SH-SY5Y (cell line): ENCODE data around the gene LNPK.

Source experiments
- GATA2 ChIP-seq: IDR thresholded peaks from 2 replicates; pipeline ENCODE4 v1.6.1; 2011; ENCODE audit warnings: mild to moderate bottlenecking, low read depth, low read length
- GATA3 ChIP-seq: IDR thresholded peaks from 2 replicates; pipeline ENCODE4 v1.6.1; 2011; ENCODE audit warnings: low read depth, mild to moderate bottlenecking, low read length, moderate library complexity

The LNPK gene

GRCh38 chr2:175937216-175937615, 64.9 kb downstream of the LNPK start:
- TF ChIP-seq GATA2 (no peak), GATA3 (no peak)

GRCh38 chr2:175935289-175936181, 66.5 kb downstream of the LNPK start:
- TF ChIP-seq GATA2 = no peak
- TF ChIP-seq GATA3 = no peak

GRCh38 chr2:175932675-175933074, 69.4 kb downstream of the LNPK start:
- TF ChIP-seq GATA3 = no peak
- no peak for TF ChIP-seq GATA2

GRCh38 chr2:175931805-175932204, 70.3 kb downstream of the LNPK start:
- TF ChIP-seq GATA3 (no peak), GATA2 (no peak)

GRCh38 chr2:175930504-175930903, 71.6 kb downstream of the LNPK start:
- TF ChIP-seq GATA2 (no peak), GATA3 (no peak)

GRCh38 chr2:175929850-175930249, 72.2 kb downstream of the LNPK start:
- TF ChIP-seq GATA3 (no peak), GATA2 (no peak)

GRCh38 chr2:175926272-175926671, 75.8 kb downstream of the LNPK start:
- no peak for TF ChIP-seq GATA3
- no peak for TF ChIP-seq GATA2

GRCh38 chr2:175922160-175922559, 79.9 kb downstream of the LNPK start:
- no peak for TF ChIP-seq GATA2
- no peak for TF ChIP-seq GATA3

- TF ChIP-seq GATA2 (no peak), GATA3 (no peak)
Observed at GRCh38 chr2:175918935-175919334, 83.1 kb downstream of the LNPK start.

GRCh38 chr2:175914846-175915245, 87.2 kb downstream of the LNPK start:
- no peak for TF ChIP-seq GATA3
- no peak for TF ChIP-seq GATA2

- no peak for TF ChIP-seq GATA3
- TF ChIP-seq GATA2 = no peak
Observed at GRCh38 chr2:175904035-175904434, 98.0 kb downstream of the LNPK start.

GRCh38 chr2:175903384-175903936, 98.6 kb downstream of the LNPK start:
- no peak for TF ChIP-seq GATA3
- TF ChIP-seq GATA2 = no peak

- TF ChIP-seq GATA3 = no peak
- no peak for TF ChIP-seq GATA2
Observed at GRCh38 chr2:175892046-175892445, 110.0 kb downstream of the LNPK start.

GRCh38 chr2:175890636-175891242, 111.3 kb downstream of the LNPK start:
- TF ChIP-seq GATA3 (no peak), GATA2 (no peak)

- TF ChIP-seq GATA3 = peak; percentile 100
- peak; percentile 99 for TF ChIP-seq GATA2
Observed at GRCh38 chr2:175889701-175890302, 112.3 kb downstream of the LNPK start.
